GM19099 (cell line): Measurements from ENCODE around the gene LHPP.

Experiments
- POLR2A ChIP-seq: IDR thresholded peaks from 3 replicates; pipeline ENCODE4 v1.6.1; 2011; ENCODE audit warnings: low read depth; ENCODE audit not compliant: insufficient read length; ENCODE audit errors: extremely low read depth

Gene LHPP

GRCh38 chr10:124532106-124532641 lies 70.6 kb downstream of the LHPP start:
- no peak for TF ChIP-seq POLR2A

GRCh38 chr10:124532788-124533187 lies 71.2 kb downstream of the LHPP start:
- TF ChIP-seq POLR2A: no peak

GRCh38 chr10:124533266-124533665 lies 71.6 kb downstream of the LHPP start:
- TF ChIP-seq POLR2A: no peak

GRCh38 chr10:124534231-124534798 lies 72.7 kb downstream of the LHPP start:
- TF ChIP-seq POLR2A: no peak

GRCh38 chr10:124534826-124535601 lies 73.4 kb downstream of the LHPP start:
- no peak for TF ChIP-seq POLR2A

GRCh38 chr10:124535731-124536495 lies 74.3 kb downstream of the LHPP start:
- no peak for TF ChIP-seq POLR2A

GRCh38 chr10:124536496-124537050 lies 75.0 kb downstream of the LHPP start:
- TF ChIP-seq POLR2A: no peak

GRCh38 chr10:124537166-124537725 lies 75.6 kb downstream of the LHPP start:
- TF ChIP-seq POLR2A: no peak

GRCh38 chr10:124537891-124538290 lies 76.3 kb downstream of the LHPP start:
- TF ChIP-seq POLR2A: no peak

GRCh38 chr10:124538706-124539105 lies 77.1 kb downstream of the LHPP start:
- no peak for TF ChIP-seq POLR2A

- no peak for TF ChIP-seq POLR2A
These were observed 78.5 kb downstream of the LHPP start for GRCh38 chr10:124539935-124540641.

- no peak for TF ChIP-seq POLR2A
These were observed 79.7 kb downstream of the LHPP start for GRCh38 chr10:124541076-124541903.

GRCh38 chr10:124542336-124542735 lies 80.7 kb downstream of the LHPP start:
- no peak for TF ChIP-seq POLR2A
